ENCODE measurements around the gene PRXL2B. TPM values are rescaled to one million over a fixed set of nuclear protein-coding genes. Genes with fewer than 3 reads are reported as not detected.

PRXL2B gene
- total RNA-seq, 6 experiments from 2014 or later: 5.1 to 18.6 (median 11.1) TPM

DNA sequence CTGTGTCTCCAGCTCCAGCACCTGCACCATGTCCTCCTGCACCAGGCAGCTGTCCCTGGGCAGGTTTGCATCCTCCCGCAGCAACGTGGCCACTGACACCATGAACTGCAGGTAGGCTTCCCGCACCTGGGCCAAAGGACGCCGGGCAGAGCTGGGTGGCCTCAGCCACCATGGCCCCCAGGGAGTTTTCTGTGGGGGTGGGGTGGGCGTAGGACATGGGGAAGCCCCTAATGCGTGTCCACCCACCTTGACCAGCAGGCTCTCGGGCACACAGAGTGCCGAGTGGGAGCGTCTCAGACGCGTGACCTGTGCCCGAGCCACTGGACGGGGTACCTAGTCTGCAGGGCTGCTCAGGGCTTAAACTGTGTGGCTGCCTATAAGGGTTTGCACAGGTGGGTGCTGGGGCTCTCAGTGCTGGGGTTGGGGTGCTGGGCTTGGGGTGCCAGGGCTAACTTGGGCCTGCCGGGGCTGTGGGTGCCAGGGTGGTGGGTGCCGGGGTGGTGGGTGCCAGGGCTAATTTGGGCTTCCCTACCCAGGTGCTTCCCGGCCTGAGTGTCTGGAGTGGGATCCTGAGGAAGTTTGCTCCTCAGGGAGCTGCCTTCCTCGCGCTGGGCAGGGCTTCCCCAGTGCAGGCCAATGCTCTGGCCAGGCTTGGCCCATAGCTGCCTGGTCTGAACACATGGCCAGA, 17.7 kb downstream of the PRXL2B start:
- Histone ChIP-seq H3K36me3 (no peaks in the 10 kb centered on the region), H3K27me3 (no peaks in the 10 kb centered on the region), H3K27ac (no peak overlapping the region), H3K4me1 (no peaks in the 10 kb centered on the region), H3K9me3 (no peaks in the 10 kb centered on the region), H3K4me3 (no peak overlapping the region)
- TF ChIP-seq, protein P1, sequence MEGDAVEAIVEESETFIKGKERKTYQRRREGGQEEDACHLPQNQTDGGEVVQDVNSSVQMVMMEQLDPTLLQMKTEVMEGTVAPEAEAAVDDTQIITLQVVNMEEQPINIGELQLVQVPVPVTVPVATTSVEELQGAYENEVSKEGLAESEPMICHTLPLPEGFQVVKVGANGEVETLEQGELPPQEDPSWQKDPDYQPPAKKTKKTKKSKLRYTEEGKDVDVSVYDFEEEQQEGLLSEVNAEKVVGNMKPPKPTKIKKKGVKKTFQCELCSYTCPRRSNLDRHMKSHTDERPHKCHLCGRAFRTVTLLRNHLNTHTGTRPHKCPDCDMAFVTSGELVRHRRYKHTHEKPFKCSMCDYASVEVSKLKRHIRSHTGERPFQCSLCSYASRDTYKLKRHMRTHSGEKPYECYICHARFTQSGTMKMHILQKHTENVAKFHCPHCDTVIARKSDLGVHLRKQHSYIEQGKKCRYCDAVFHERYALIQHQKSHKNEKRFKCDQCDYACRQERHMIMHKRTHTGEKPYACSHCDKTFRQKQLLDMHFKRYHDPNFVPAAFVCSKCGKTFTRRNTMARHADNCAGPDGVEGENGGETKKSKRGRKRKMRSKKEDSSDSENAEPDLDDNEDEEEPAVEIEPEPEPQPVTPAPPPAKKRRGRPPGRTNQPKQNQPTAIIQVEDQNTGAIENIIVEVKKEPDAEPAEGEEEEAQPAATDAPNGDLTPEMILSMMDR (IDR thresholded peaks at IDR 0.05): no peak
- no peak for TF ChIP-seq POLR2A (IDR thresholded peaks at IDR 0.05)
- peak in 2 of 3 donors; percentile 41 to 51 for DNase-seq
- intact Hi-C loops (cut with DNase I): loop anchor here in 1 of 2 donors (10.0 kb wide), 1 partner anchor 169 kb away; no protein-coding TSS in a partner anchor
- WGBS (ENCODE audit: insufficient coverage, low coverage, low lambda C conversion rate, missing lambda C conversion rate): 67% methylated on average over 5 of the region's 19 CpGs
- peak in 1 of 4 donors; percentile 3 for ATAC-seq

GRCh38 chr1:2604844-2605508, 18.4 kb downstream of the PRXL2B start:
- Histone ChIP-seq H3K27ac (no peak overlapping the region), H3K4me1 (no peaks in the 10 kb centered on the region), H3K9me3 (no peaks in the 10 kb centered on the region), H3K27me3 (no peaks in the 10 kb centered on the region), H3K36me3 (no peaks in the 10 kb centered on the region), H3K4me3 (no peak overlapping the region)
- TF ChIP-seq POLR2A (IDR thresholded peaks at IDR 0.05): no peak
- TF ChIP-seq, protein P1 (IDR thresholded peaks at IDR 0.05): no peak
- WGBS (ENCODE audit: insufficient coverage, low coverage, low lambda C conversion rate, missing lambda C conversion rate): no CpG with 5 or more reads among the region's 14 CpGs
- no peak for ATAC-seq
- DNase-seq: peak in 2 of 3 donors; percentile 33 to 42
- intact Hi-C loops (cut with DNase I): loop anchor here in 1 of 2 donors (10.0 kb wide), 1 partner anchor 170 kb away; no protein-coding TSS in a partner anchor

DNA sequence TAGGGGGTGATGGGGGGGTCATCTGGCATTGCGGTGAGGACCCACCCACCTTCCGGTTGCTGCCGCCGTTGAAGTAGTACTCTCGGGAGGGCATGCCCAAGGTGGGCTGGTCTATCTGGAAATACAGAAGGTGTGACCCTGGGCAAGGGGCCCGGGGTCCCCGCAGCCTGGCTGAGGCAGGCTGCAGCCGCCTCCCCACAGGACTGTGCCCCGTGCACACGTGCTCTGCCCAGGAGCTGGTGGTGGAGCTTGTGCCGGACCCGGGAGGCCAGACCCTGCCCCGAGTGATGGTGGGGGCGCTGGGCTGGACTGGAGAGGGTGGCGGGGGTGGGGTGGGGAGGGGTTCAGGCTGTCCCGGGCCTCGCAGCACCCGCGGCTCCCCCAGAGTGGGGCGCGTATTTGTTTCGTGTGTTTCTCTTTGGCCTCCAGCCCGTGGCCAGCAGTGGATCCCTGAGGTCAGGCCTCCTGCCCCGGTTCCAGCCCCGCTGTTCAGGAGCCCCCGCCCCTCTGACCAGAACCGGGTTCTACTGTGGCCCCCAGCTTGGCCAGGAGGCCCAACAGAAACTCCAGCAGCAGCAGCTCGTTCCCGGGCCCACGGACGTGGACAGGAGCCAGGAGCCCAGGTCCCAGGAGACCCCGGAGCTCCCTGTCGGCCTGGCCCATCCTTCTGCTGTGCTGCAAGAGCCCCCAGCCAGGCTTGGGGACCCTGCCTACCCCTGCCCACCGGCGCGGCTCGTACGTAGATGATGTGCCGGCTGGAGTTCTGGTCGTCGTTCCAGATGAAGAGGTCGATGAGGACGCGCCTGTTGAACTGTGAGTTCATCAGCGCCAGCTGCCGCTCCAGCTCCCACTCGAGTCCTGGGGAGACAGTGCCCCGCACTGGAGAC, 19.2 kb downstream of the PRXL2B start:
- no peak overlapping the region for H3K4me3 ChIP-seq
- H3K9me3 ChIP-seq: no peaks in the 10 kb centered on the region
- TF ChIP-seq POLR2A (IDR thresholded peaks at IDR 0.05): no peak
- TF ChIP-seq, protein P1 (IDR thresholded peaks at IDR 0.05): no peak
- H3K36me3 ChIP-seq: no peaks in the 10 kb centered on the region
- 75% methylated on average over 4 of the region's 48 CpGs for WGBS (ENCODE audit: insufficient coverage, low coverage, low lambda C conversion rate, missing lambda C conversion rate)
- no peak overlapping the region for H3K27ac ChIP-seq
- H3K4me1 ChIP-seq: no peaks in the 10 kb centered on the region
- DNase-seq (peak in 1 of 3 donors; percentile 48), ATAC-seq (no peak)
- intact Hi-C loops (cut with DNase I): loop anchor here in 1 of 2 donors (10.0 kb wide), 1 partner anchor 171 kb away; no protein-coding TSS in a partner anchor
- no peaks in the 10 kb centered on the region for H3K27me3 ChIP-seq

DNA sequence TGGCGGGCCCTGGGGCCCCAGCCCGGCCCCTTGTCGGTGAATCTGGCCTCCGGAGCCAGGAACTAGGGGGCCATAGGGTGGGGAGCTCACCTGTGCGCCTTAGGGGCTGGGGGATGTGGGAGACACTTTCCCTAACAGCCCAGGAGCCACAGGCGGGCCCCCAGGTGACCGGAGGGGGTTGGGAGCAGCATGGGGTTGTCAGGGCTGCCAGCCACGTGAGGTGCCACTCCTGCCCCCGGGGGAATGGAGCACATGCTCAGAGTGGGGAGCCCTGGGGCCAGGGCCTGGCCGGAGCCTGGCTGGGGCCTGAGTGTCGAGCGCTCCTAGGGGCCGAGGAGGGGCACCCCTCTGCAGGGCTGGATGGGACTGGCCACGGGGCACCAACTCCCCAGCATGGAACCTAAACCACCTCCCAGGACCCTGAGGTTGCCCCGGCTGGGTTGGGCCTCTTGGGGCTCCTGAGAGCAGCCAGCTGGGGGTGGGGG, 19.9 kb downstream of the PRXL2B start:
- H3K36me3 ChIP-seq: no peaks in the 10 kb centered on the region
- intact Hi-C loops (cut with DNase I): loop anchor here in 1 of 2 donors (10.0 kb wide), 1 partner anchor 172 kb away; no protein-coding TSS in a partner anchor
- no CpG with 5 or more reads among the region's 15 CpGs for WGBS (ENCODE audit: insufficient coverage, low coverage, low lambda C conversion rate, missing lambda C conversion rate)

More for the DNA sequence above, 19.9 kb downstream of the PRXL2B start:
- DNase-seq (no peak), ATAC-seq (no peak)
- TF ChIP-seq POLR2A (IDR thresholded peaks at IDR 0.05): no peak
- TF ChIP-seq, protein P1 (IDR thresholded peaks at IDR 0.05): no peak
- Histone ChIP-seq H3K27ac (no peak overlapping the region), H3K4me1 (no peaks in the 10 kb centered on the region), H3K9me3 (no peaks in the 10 kb centered on the region), H3K27me3 (no peaks in the 10 kb centered on the region), H3K4me3 (no peak overlapping the region)

All from right lobe of liver (tissue), 6 donors.